A549 treated with AZD9567 at 1 μM for 4 hours (cell line): ENCODE data around the gene PEF1. TPM values are rescaled to one million over a fixed set of nuclear protein-coding genes. Genes with fewer than 3 reads are reported as not detected.

Experiments used
- total RNA-seq: library from RNA; stranded (reverse); fragments of 200-300 nt; extraction: Qiagen RNA extraction; gene quantifications from 5 replicates; pipeline ENCODE4 v1.2.3, GENCODE V29; 2022; ENCODE audit not compliant: insufficient read depth

PEF1 gene
- 31.3 to 45.7 TPM (median 41.4 TPM) in 5 replicates for total RNA-seq

GRCh38 chr1:31644560-31645273 is at the start of gene PEF1:
Gene PEF1, minus strand, starts transcription at chr1:31644876. Its CDS starts 12 bp downstream, at chr1:31644864.

GRCh38 chr1:31617218-31617915 is 27.3 kb downstream of the PEF1 start, which contains the start of gene HCRTR1:
Gene HCRTR1, plus strand, starts transcription at chr1:31617689. Its CDS starts 1,504 bp downstream, at chr1:31619193.

Other genes starting within 250 kb of the PEF1 start
- gene SERINC2, start 231.7 kb downstream of the PEF1 start, total RNA-seq: 16.1 to 33.7 TPM (median 26.4 TPM) in 5 replicates
- gene TINAGL1, start 68.4 kb downstream of the PEF1 start, total RNA-seq: 0.27 to 0.53 TPM (median 0.44 TPM) in 4 of 5 replicates, not detected in the other
- not detected in 5 replicates for gene HCRTR1, start 27.2 kb downstream of the PEF1 start, total RNA-seq
- 3.3 to 4.7 TPM (median 3.7 TPM) in 4 of 5 replicates, not detected in the other for gene COL16A1, start 59.1 kb upstream of the PEF1 start, total RNA-seq
- gene ADGRB2, start 119.5 kb upstream of the PEF1 start, total RNA-seq: 2.6 to 5.7 TPM (median 5.0 TPM) in 5 replicates
- 0.94 to 4.0 TPM (median 3.5 TPM) in 5 replicates for gene SPOCD1, start 171.1 kb upstream of the PEF1 start, total RNA-seq